ENCODE data around the gene EGLN3.

Gene EGLN3

GRCh38 chr14:33936391-33936790, 14.5 kb downstream of the EGLN3 start:
- H3K4me3 ChIP-seq (ENCODE audit: insufficient read depth, low read length, poor library complexity, severe bottlenecking), result no peak overlapping the region
- no peaks in the 10 kb centered on the region for H3F3A ChIP-seq (ENCODE audit: insufficient read depth)
- H3K4me2 ChIP-seq (ENCODE audit: low read depth, low read length, poor library complexity, severe bottlenecking), result no peak overlapping the region
- H3K79me2 ChIP-seq (ENCODE audit: insufficient read depth, low read length), result no peaks in the 10 kb centered on the region
- H3K36me3 ChIP-seq (ENCODE audit: low read length), result no peaks in the 10 kb centered on the region
- no peaks in the 10 kb centered on the region for H3K27me3 ChIP-seq (ENCODE audit: low read length)
- H3K27ac ChIP-seq (ENCODE audit: low read depth, low read length), result no peak overlapping the region
- no peaks in the 10 kb centered on the region for H4K20me1 ChIP-seq (ENCODE audit: low read depth, low read length)
- no peak overlapping the region for H2AFZ ChIP-seq (ENCODE audit: low read depth, low read length, severe bottlenecking)
- TF ChIP-seq CTCF (IDR thresholded peaks at IDR 0.05; ENCODE audit: insufficient read depth, low read length, poor library complexity, severe bottlenecking), result no peak
- TF ChIP-seq EZH2phosphoT487 (conservative IDR thresholded peaks at IDR 0.05; ENCODE audit: low read length), result no peak
- H3K9ac ChIP-seq (ENCODE audit: low read length), result no peak overlapping the region
- no peaks in the 10 kb centered on the region for H3K9me3 ChIP-seq (ENCODE audit: insufficient read depth, low read length)
- no peaks in the 10 kb centered on the region for H3K9me2 ChIP-seq (replicated peaks; ENCODE audit: insufficient read depth, low read length)

GRCh38 chr14:33934938-33935337, 15.9 kb downstream of the EGLN3 start:
- Histone ChIP-seq H3K79me2 (ENCODE audit: insufficient read depth, low read length) (no peaks in the 10 kb centered on the region), H2AFZ (ENCODE audit: low read depth, low read length, severe bottlenecking) (no peak overlapping the region), H3K9ac (ENCODE audit: low read length) (no peak overlapping the region), H3F3A (ENCODE audit: insufficient read depth) (no peaks in the 10 kb centered on the region), H4K20me1 (ENCODE audit: low read depth, low read length) (no peaks in the 10 kb centered on the region), H3K4me2 (ENCODE audit: low read depth, low read length, poor library complexity, severe bottlenecking) (no peak overlapping the region), H3K4me3 (ENCODE audit: insufficient read depth, low read length, poor library complexity, severe bottlenecking) (no peak overlapping the region), H3K9me2 (replicated peaks; ENCODE audit: insufficient read depth, low read length) (no peaks in the 10 kb centered on the region), H3K27ac (ENCODE audit: low read depth, low read length) (no peak overlapping the region), H3K9me3 (ENCODE audit: insufficient read depth, low read length) (no peaks in the 10 kb centered on the region), H3K27me3 (ENCODE audit: low read length) (no peaks in the 10 kb centered on the region), H3K36me3 (ENCODE audit: low read length) (no peaks in the 10 kb centered on the region)
- no peak for TF ChIP-seq CTCF (IDR thresholded peaks at IDR 0.05; ENCODE audit: insufficient read depth, low read length, poor library complexity, severe bottlenecking)
- TF ChIP-seq EZH2phosphoT487 (conservative IDR thresholded peaks at IDR 0.05; ENCODE audit: low read length), result no peak

- Histone ChIP-seq H3K9ac (ENCODE audit: low read length) (no peak overlapping the region), H3F3A (ENCODE audit: insufficient read depth) (no peaks in the 10 kb centered on the region), H3K9me3 (ENCODE audit: insufficient read depth, low read length) (no peaks in the 10 kb centered on the region), H4K20me1 (ENCODE audit: low read depth, low read length) (no peaks in the 10 kb centered on the region), H2AFZ (ENCODE audit: low read depth, low read length, severe bottlenecking) (no peak overlapping the region), H3K4me3 (ENCODE audit: insufficient read depth, low read length, poor library complexity, severe bottlenecking) (no peak overlapping the region), H3K4me2 (ENCODE audit: low read depth, low read length, poor library complexity, severe bottlenecking) (no peak overlapping the region), H3K36me3 (ENCODE audit: low read length) (no peaks in the 10 kb centered on the region), H3K27me3 (ENCODE audit: low read length) (no peaks in the 10 kb centered on the region), H3K27ac (ENCODE audit: low read depth, low read length) (no peak overlapping the region), H3K9me2 (replicated peaks; ENCODE audit: insufficient read depth, low read length) (no peaks in the 10 kb centered on the region), H3K79me2 (ENCODE audit: insufficient read depth, low read length) (no peaks in the 10 kb centered on the region)
- TF ChIP-seq EZH2phosphoT487 (conservative IDR thresholded peaks at IDR 0.05; ENCODE audit: low read length) (no peak), CTCF (IDR thresholded peaks at IDR 0.05; ENCODE audit: insufficient read depth, low read length, poor library complexity, severe bottlenecking) (no peak)
Observed at GRCh38 chr14:33934043-33934750, 16.7 kb downstream of the EGLN3 start.

Data from SU-DHL-6 (cell line).